CD14-positive monocyte (primary cell): ENCODE results near the gene IL1A. TPM values are rescaled to one million over a fixed set of nuclear protein-coding genes. Genes with fewer than 3 reads are reported as not detected.

Source experiments
- DNase-seq, 3 donors: peaks; one replicate each; pipeline ENCODE4 v3.0.0-alpha.2; 2011 to 2022
- H2AFZ ChIP-seq: 2 replicates; pipeline ENCODE4 v1.6.0; 2012; ENCODE audit warnings: mild to moderate bottlenecking, low read depth, low read length, inconsistent platforms; ENCODE audit not compliant: insufficient read depth, poor library complexity, severe bottlenecking
- H3K27ac ChIP-seq, 2 donors: 1 replicate in 1 of 2; 2 replicates in 1 of 2; pipeline ENCODE4 v1.5.1; 2012 to 2013; ENCODE audit warnings: low read length in 2 of 2, control low read depth in 1 of 2, inconsistent platforms in 1 of 2, low read depth in 1 of 2, mild to moderate bottlenecking in 1 of 2
- H3K27me3 ChIP-seq, 2 donors: one replicate each; pipeline versions ENCODE4 v1.6.0 to v1.6.1; 2011 to 2013; ENCODE audit warnings: low read length in 2 of 2; ENCODE audit not compliant: control insufficient read depth in 2 of 2, insufficient read depth in 2 of 2
- H3K36me3 ChIP-seq, 2 donors: replicated peaks in 1 of 2; 1 replicate in 1 of 2; 2 replicates in 1 of 2; pipeline versions ENCODE4 v1.5.1 to v1.6.1; 2012 to 2013; ENCODE audit warnings: low read length in 2 of 2, control low read depth in 1 of 2, inconsistent platforms in 1 of 2, mild to moderate bottlenecking in 1 of 2; ENCODE audit not compliant: insufficient read depth in 2 of 2, control insufficient read depth in 1 of 2
- H3K4me1 ChIP-seq, 2 donors: 1 replicate in 1 of 2; 2 replicates in 1 of 2; pipeline versions ENCODE4 v1.5.1 to v1.6.1; 2012 to 2013; ENCODE audit warnings: low read length in 2 of 2, control low read depth in 1 of 2, inconsistent platforms in 1 of 2, mild to moderate bottlenecking in 1 of 2, moderate library complexity in 1 of 2; ENCODE audit not compliant: insufficient read depth in 2 of 2, control insufficient read depth in 1 of 2
- H3K4me2 ChIP-seq: replicated peaks from 2 replicates; pipeline ENCODE3; 2012; ENCODE audit warnings: low read length, moderate library complexity, mild to moderate bottlenecking; ENCODE audit not compliant: poor library complexity, severe bottlenecking; ENCODE audit errors: extremely low read depth
- H3K4me3 ChIP-seq, 3 experiments: fragments of 200-600 bp in 1 of 3; sonication (generic) in 1 of 3; replicated peaks in 1 of 3; 1 replicate in 2 of 3; 2 replicates in 1 of 3; pipeline ENCODE4 v1.5.1; 2011 to 2013; ENCODE audit warnings: low read length in 3 of 3, mild to moderate bottlenecking in 3 of 3, control low read depth in 2 of 3, low read depth in 2 of 3, inconsistent platforms in 1 of 3, moderate library complexity in 1 of 3
- H3K79me2 ChIP-seq: 2 replicates; pipeline ENCODE4 v1.6.0; 2012; ENCODE audit warnings: mild to moderate bottlenecking, control low read depth, inconsistent platforms, low read length, moderate library complexity; ENCODE audit not compliant: insufficient read depth
- H3K9ac ChIP-seq: 2 replicates; pipeline ENCODE4 v1.6.0; 2017; ENCODE audit warnings: low read length, mild to moderate bottlenecking; ENCODE audit not compliant: insufficient read depth, poor library complexity, severe bottlenecking
- H3K9me3 ChIP-seq, 2 donors: replicated peaks in 1 of 2; 1 replicate in 1 of 2; 2 replicates in 1 of 2; pipeline versions ENCODE4 v1.5.1 to v1.6.1; 2012 to 2013; ENCODE audit warnings: low read length in 2 of 2, control low read depth in 1 of 2; ENCODE audit not compliant: control insufficient read depth in 1 of 2, insufficient read depth in 1 of 2
- H4K20me1 ChIP-seq: 2 replicates; pipeline ENCODE4 v1.6.0; 2012; ENCODE audit warnings: mild to moderate bottlenecking, low read length, control low read depth, moderate library complexity; ENCODE audit not compliant: insufficient read depth
- H3K27ac Mint-ChIP-seq, 7 donors: one replicate each; pipeline ENCODE4 v1.8.0; 2020; ENCODE audit warnings: mild to moderate bottlenecking in 7 of 7, mixed read lengths in 7 of 7, moderate library complexity in 6 of 7, inconsistent platforms in 2 of 7
- H3K27me3 Mint-ChIP-seq, 3 donors: one replicate each; pipeline ENCODE4 v1.8.0; 2021 to 2022; ENCODE audit warnings: low read depth in 3 of 3, mild to moderate bottlenecking in 3 of 3, mixed read lengths in 3 of 3, moderate library complexity in 3 of 3, inconsistent platforms in 1 of 3
- H3K36me3 Mint-ChIP-seq, 2 donors: one replicate each; pipeline ENCODE4 v1.8.0; 2020; ENCODE audit warnings: mixed read lengths in 2 of 2, inconsistent platforms in 1 of 2, mild to moderate bottlenecking in 1 of 2
- H3K4me1 Mint-ChIP-seq: one replicate; pipeline ENCODE4 v1.8.0; 2020; ENCODE audit warnings: mild to moderate bottlenecking, mixed read lengths
- H3K4me3 Mint-ChIP-seq, 2 donors: one replicate each; pipeline ENCODE4 v1.8.0; 2020; ENCODE audit warnings: mild to moderate bottlenecking in 2 of 2, mixed read lengths in 2 of 2, moderate library complexity in 1 of 2
- H3K9me3 Mint-ChIP-seq, 7 donors: one replicate each; pipeline ENCODE4 v1.8.0; 2020 to 2022; ENCODE audit warnings: mixed read lengths in 7 of 7, mild to moderate bottlenecking in 6 of 7, moderate library complexity in 6 of 7, inconsistent platforms in 2 of 7
- whole genome bisulfite sequencing: methylation state at CpG from one replicate; pipeline ENCODE4 v1.1.5; 2013; ENCODE audit warnings: missing lambda C conversion rate; ENCODE audit not compliant: insufficient coverage; 5-methylcytosine and 5-hydroxymethylcytosine counted together
- intact Hi-C, 2 donors: fragments of 100-400 bp; cut with micrococcal nuclease; formaldehyde crosslinking; loops; one replicate each; pipeline versions ENCODE4 v1.15.0 to v1.15.1; 2023
- polyA plus RNA-seq, 3 donors: library from polyadenylated mRNA; depleted of rRNA in 1 of 3; unstranded in 2 of 3; stranded (reverse) in 1 of 3; fragments of 300-500 nt in 2 of 3; fragments of >200 nt in 1 of 3; fragmentation: Illumina TruSeq in 2 of 3; gene quantifications; 1 replicate in 2 of 3; 2 replicates in 1 of 3; pipeline ENCODE4 v1.2.3, GENCODE V29; 2012 to 2021
- TF ChIP-seq, protein P1 (sequence below): fragments of 200-600 bp; IDR thresholded peaks from one replicate; pipeline ENCODE4 v1.8.0; 2022; ENCODE audit warnings: antibody characterized with exemption, mild to moderate bottlenecking

IL1A gene
- polyA plus RNA-seq, 3 donors, result 0.26 to 0.83 TPM; not detected in 1

DNA sequence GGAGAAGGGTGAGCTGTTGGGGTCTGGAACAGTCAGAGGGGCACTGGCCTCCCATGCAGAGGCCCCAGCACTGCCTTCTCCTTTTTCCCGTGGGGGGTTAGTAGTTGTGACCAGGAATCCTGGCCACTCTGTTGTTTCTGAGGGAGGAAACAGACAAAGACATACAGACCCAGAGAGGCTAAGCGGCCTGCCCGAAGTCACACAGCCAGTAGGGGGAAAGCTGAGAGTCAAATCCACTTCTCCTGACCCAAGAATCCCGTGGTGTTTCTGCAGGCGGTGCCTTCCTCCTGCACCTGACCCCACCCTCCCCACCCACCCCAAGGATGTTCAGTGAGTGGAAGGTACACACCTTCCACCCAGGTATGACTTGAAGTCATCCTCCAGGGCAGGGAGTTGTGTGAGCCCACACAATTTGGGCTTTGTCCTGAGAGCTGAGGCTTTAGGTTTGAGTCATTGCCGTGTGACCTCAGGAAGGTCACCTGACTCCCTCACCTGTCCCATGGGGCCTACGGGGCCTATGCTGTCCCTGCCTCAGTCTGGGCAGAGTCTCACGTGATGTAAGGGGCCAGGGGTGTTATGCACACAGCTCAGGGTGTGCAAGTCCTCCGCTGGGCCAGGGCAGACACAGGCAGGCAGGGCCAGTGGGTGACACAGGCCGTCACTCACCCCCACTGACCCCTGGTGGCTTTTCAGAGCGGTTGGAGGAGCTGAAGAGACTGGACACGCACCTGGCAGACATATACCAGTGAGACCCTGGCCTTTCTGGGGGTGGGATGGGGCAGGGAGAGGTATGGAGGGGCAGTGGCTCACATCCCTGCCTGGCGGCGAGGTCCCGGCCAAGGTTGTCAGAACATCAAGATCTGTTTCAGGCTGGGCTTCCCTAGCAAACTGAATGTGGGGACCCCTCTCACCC lies 58.5 kb downstream of the IL1A start:
- Mint-ChIP-seq H3K36me3 (no peaks in the 10 kb centered on the region), H3K9me3 (peaks cover 0 to 2% (median 0%) of the 10 kb centered on the region in 7 donors), H3K4me3 (no peak overlapping the region), H3K4me1 (peaks cover 66% of the 10 kb centered on the region), H3K27me3 (peaks cover 0 to 2% (median 0%) of the 10 kb centered on the region in 3 donors), H3K27ac (peak overlapping the region in 5 of 7 donors; percentile 24 to 85 (median 76))
- H3K9ac ChIP-seq, result no peak overlapping the region
- no peak for DNase-seq
- peaks cover 71 to 77% of the 10 kb centered on the region in 2 donors for H3K4me1 ChIP-seq
- TF ChIP-seq, protein P1, sequence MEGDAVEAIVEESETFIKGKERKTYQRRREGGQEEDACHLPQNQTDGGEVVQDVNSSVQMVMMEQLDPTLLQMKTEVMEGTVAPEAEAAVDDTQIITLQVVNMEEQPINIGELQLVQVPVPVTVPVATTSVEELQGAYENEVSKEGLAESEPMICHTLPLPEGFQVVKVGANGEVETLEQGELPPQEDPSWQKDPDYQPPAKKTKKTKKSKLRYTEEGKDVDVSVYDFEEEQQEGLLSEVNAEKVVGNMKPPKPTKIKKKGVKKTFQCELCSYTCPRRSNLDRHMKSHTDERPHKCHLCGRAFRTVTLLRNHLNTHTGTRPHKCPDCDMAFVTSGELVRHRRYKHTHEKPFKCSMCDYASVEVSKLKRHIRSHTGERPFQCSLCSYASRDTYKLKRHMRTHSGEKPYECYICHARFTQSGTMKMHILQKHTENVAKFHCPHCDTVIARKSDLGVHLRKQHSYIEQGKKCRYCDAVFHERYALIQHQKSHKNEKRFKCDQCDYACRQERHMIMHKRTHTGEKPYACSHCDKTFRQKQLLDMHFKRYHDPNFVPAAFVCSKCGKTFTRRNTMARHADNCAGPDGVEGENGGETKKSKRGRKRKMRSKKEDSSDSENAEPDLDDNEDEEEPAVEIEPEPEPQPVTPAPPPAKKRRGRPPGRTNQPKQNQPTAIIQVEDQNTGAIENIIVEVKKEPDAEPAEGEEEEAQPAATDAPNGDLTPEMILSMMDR, result no peak
- no peak overlapping the region for H3K4me3 ChIP-seq
- WGBS, result 88% methylated on average over 9 of the region's 15 CpGs
- no peaks in the 10 kb centered on the region for H3K27me3 ChIP-seq
- H3K4me2 ChIP-seq, result no peak overlapping the region
- intact Hi-C loops, result loop anchor here (1.0 to 10.0 kb wide), 4 partner anchors 34 to 126 kb away; no protein-coding TSS in a partner anchor
- no peaks in the 10 kb centered on the region for H3K79me2 ChIP-seq
- no peak overlapping the region for H2AFZ ChIP-seq
- H3K27ac ChIP-seq, result peak overlapping the region in 1 of 2 donors; percentile 54
- H4K20me1 ChIP-seq, result no peaks in the 10 kb centered on the region
- H3K36me3 ChIP-seq, result no peaks in the 10 kb centered on the region
- H3K9me3 ChIP-seq, result no peaks in the 10 kb centered on the region

DNA sequence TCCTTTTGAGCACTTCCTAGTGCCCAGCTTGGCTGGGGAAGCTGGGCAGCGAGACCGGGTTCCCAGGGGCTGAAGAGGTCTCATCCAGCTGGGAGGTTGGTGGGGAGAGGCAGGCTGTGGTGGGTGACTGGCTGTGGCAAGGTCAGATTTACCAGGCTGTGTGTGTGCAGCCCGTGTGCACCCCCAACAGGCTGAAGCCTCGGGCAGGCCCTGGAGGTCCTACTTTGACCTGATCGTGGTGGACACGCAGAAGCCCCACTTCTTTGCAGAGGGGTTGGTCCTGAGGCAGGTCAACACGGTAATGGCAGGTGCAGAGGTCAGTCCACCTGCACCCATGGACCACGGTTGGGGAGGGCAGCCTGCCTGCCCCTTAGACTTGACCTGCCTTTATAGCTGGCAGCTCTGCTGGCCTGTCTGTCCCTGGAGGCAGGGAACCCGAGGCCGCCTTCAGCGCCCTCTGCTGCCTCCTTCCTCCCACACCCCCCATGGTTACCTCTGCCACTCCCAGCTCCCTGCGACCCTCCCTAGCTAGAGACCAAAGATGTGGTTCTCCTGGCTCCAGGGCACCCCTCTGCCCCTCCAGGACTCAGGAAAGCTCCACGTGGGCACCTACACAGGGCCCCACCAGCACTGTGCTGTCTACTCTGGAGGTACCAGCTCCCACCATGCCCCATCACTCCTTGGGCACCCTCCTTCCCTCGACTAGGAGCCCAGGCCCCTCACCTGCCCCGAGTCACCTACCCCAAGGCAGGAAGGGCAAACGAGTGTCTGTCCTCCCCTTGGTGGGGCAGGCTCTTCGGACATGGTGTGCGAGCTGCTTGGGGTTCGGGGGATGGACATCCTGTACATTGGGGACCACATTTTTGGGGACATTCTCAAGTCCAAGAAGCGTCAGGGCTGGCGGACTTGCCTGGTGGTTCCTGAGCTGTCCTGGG lies 59.4 kb downstream of the IL1A start:
- Histone ChIP-seq H3K4me1 (peaks cover 75 to 80% of the 10 kb centered on the region in 2 donors), H2AFZ (peak overlapping the region; percentile 36), H3K9me3 (no peaks in the 10 kb centered on the region), H3K27ac (peak overlapping the region; percentile 23 to 30), H3K4me2 (no peak overlapping the region), H3K79me2 (no peaks in the 10 kb centered on the region), H3K4me3 (no peak overlapping the region), H3K36me3 (no peaks in the 10 kb centered on the region), H4K20me1 (no peaks in the 10 kb centered on the region), H3K9ac (no peak overlapping the region), H3K27me3 (no peaks in the 10 kb centered on the region)
- no peak overlapping the region for H3K4me3 Mint-ChIP-seq
- peaks cover 0 to 2% (median 0%) of the 10 kb centered on the region in 7 donors for H3K9me3 Mint-ChIP-seq
- no peaks in the 10 kb centered on the region for H3K36me3 Mint-ChIP-seq
- 65% methylated on average over 21 of the region's 21 CpGs for WGBS
- H3K4me1 Mint-ChIP-seq, result peaks cover 71% of the 10 kb centered on the region
- DNase-seq, result peak in 2 of 3 donors; percentile 31 to 43
- intact Hi-C loops, result loop anchor here (5.0 to 10.0 kb wide), 3 partner anchors 33 to 53 kb away; no protein-coding TSS in a partner anchor
- H3K27ac Mint-ChIP-seq, result peak overlapping the region in 6 of 7 donors; percentile 12 to 63 (median 54)
- TF ChIP-seq, protein P1, result peak; percentile 64
- H3K27me3 Mint-ChIP-seq, result peaks cover 0 to 2% (median 0%) of the 10 kb centered on the region in 3 donors
